Measurements from ENCODE around the gene ELMOD3.

DNA sequence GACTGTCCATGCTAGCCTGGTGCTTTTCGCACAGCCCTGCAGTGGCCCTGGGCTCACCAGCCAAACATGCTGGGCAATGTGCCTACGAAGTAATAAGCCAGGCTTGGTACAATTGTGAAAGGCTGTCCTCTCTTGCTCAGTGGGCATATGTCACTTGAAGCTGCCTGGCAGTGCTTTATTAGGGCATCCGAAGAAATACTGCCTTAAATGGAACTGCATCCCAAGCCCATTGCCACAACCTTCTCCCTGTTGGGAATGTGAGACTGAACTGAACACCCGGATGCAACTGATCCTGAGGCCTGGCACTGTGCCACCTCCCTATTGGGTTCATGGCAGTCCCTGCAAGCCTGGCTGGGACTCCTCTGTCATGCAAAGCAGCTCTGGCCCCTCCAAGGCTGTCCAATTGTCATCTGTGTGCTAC lies 39.7 kb downstream of the ELMOD3 start:
- TF ChIP-seq, protein P1, sequence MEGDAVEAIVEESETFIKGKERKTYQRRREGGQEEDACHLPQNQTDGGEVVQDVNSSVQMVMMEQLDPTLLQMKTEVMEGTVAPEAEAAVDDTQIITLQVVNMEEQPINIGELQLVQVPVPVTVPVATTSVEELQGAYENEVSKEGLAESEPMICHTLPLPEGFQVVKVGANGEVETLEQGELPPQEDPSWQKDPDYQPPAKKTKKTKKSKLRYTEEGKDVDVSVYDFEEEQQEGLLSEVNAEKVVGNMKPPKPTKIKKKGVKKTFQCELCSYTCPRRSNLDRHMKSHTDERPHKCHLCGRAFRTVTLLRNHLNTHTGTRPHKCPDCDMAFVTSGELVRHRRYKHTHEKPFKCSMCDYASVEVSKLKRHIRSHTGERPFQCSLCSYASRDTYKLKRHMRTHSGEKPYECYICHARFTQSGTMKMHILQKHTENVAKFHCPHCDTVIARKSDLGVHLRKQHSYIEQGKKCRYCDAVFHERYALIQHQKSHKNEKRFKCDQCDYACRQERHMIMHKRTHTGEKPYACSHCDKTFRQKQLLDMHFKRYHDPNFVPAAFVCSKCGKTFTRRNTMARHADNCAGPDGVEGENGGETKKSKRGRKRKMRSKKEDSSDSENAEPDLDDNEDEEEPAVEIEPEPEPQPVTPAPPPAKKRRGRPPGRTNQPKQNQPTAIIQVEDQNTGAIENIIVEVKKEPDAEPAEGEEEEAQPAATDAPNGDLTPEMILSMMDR (IDR thresholded peaks at IDR 0.05), result no peak
- no peak for TF ChIP-seq POLR2A (IDR thresholded peaks at IDR 0.05)
